Skin of body (tissue), 2 donors: ENCODE results near the gene PJVK. TPM values are rescaled to one million over a fixed set of nuclear protein-coding genes. Genes with fewer than 3 reads are reported as not detected.
"Not testable (repeated sequence)": the region's sequence is repeated elsewhere in the genome, so short reads cannot be mapped to it uniquely, and the experiment has no call there.

ENCODE experiments used
- DNase-seq: peaks from one replicate; lab custom pipeline; 2025; lab: John Stamatoyannopoulos, UW
- total RNA-seq: library from RNA; depleted of rRNA; stranded (reverse); fragments of >200 nt; gene quantifications from one replicate; pipeline ENCODE4 v1.2.3, GENCODE V29; 2014

The PJVK gene
- 5.9 TPM for total RNA-seq

GRCh38 chr2:178450774-178451525, at the start of gene PJVK, which contains the start of gene PRKRA:
TSS of gene PJVK (plus strand) at chr2:178451378. CDS start at chr2:178453410, 2,032 bp downstream.
TSS of gene PRKRA (minus strand) at chr2:178451175. CDS start at chr2:178451030, 145 bp downstream.
- peak; percentile 98 for DNase-seq

- DNase-seq: no peak
Measured at GRCh38 chr2:178401994-178402437, 49.2 kb upstream of the PJVK start.

GRCh38 chr2:178403671-178404306, 47.4 kb upstream of the PJVK start:
- no peak for DNase-seq

GRCh38 chr2:178404368-178404767, 46.8 kb upstream of the PJVK start:
- no peak for DNase-seq

- DNase-seq: no peak
Measured at GRCh38 chr2:178409261-178409660, 41.9 kb upstream of the PJVK start.

- DNase-seq: no peak
Measured at GRCh38 chr2:178412047-178412446, 39.1 kb upstream of the PJVK start.

- DNase-seq: not testable (repeated sequence)
Measured at GRCh38 chr2:178412453-178412852, 38.7 kb upstream of the PJVK start.

- peak; percentile 62 for DNase-seq
Measured at GRCh38 chr2:178413472-178414265, 37.5 kb upstream of the PJVK start.

- DNase-seq: peak; percentile 80
Measured at GRCh38 chr2:178414266-178415247, 36.6 kb upstream of the PJVK start.

GRCh38 chr2:178415979-178416378, 35.2 kb upstream of the PJVK start:
- DNase-seq: no peak

GRCh38 chr2:178417916-178418315, 33.3 kb upstream of the PJVK start:
- no peak for DNase-seq

- DNase-seq: no peak
Measured at GRCh38 chr2:178418426-178418825, 32.8 kb upstream of the PJVK start.

GRCh38 chr2:178419123-178419522, 32.1 kb upstream of the PJVK start:
- peak; percentile 2 for DNase-seq

GRCh38 chr2:178420463-178420999, 30.6 kb upstream of the PJVK start:
- no peak for DNase-seq

- no peak for DNase-seq
Measured at GRCh38 chr2:178422097-178422496, 29.1 kb upstream of the PJVK start.

GRCh38 chr2:178423746-178424145, 27.4 kb upstream of the PJVK start:
- not testable (repeated sequence) for DNase-seq

- DNase-seq: no peak
Measured at GRCh38 chr2:178425255-178425827, 25.8 kb upstream of the PJVK start.

- DNase-seq: no peak
Measured at GRCh38 chr2:178426388-178426787, 24.8 kb upstream of the PJVK start.

GRCh38 chr2:178427458-178427857, 23.7 kb upstream of the PJVK start:
- no peak for DNase-seq

- DNase-seq: no peak
Measured at GRCh38 chr2:178428396-178428806, 22.8 kb upstream of the PJVK start.
